Panc1 (cell line): ENCODE data around the gene GABRR2. TPM values are rescaled to one million over a fixed set of nuclear protein-coding genes. Genes with fewer than 3 reads are reported as not detected.

ENCODE experiments used
- ATAC-seq: fragments of 200-7000 bp; cut with Tn5 transposase; 2 replicates; pipeline ENCODE4 v1.9.1; 2020; ENCODE audit warnings: mild to moderate bottlenecking, moderate library complexity
- BruUV-seq: library from RNA; stranded (reverse); fragments of 400-500 nt; replicated peaks from 2 replicates; lab custom pipeline; 2021; lab: Mats Ljungman, UMichigan
- CTCF ChIA-PET: fragments of 300-600 bp; sonication (Branson Sonifier 250); formaldehyde crosslinking; loops from one replicate; lab custom pipeline; 2022; ENCODE audit warnings: antibody characterized with exemption; lab: Charles Lee
- POLR2A ChIA-PET: fragments of 300-600 bp; sonication (Branson Sonifier 250); formaldehyde crosslinking; loops from one replicate; lab custom pipeline; 2022; ENCODE audit warnings: antibody characterized with exemption; lab: Charles Lee
- DNase-seq: peaks from one replicate; pipeline ENCODE4 v3.0.0-alpha.2; 2010; ENCODE audit warnings: low read depth, low spot score
- H3K27ac ChIP-seq: 2 replicates; pipeline ENCODE4 v1.5.1; 2011; ENCODE audit warnings: mild to moderate bottlenecking, low read length, inconsistent platforms
- H3K27me3 ChIP-seq: fragments of 200-500 bp; sonication (Bioruptor generic); 2 replicates; pipeline ENCODE4 v1.6.0; 2014; ENCODE audit warnings: low read length, inconsistent platforms; ENCODE audit not compliant: control insufficient read depth, insufficient read depth
- H3K36me3 ChIP-seq: fragments of 200-500 bp; sonication (Bioruptor generic); 2 replicates; pipeline ENCODE4 v1.5.1; 2014; ENCODE audit warnings: inconsistent platforms, mild to moderate bottlenecking, low read length, moderate library complexity; ENCODE audit not compliant: control insufficient read depth, insufficient read depth
- H3K4me1 ChIP-seq: 2 replicates; pipeline ENCODE4 v1.5.1; 2011; ENCODE audit warnings: inconsistent platforms, mild to moderate bottlenecking, low read length, moderate library complexity; ENCODE audit not compliant: control insufficient read depth, insufficient read depth
- H3K4me3 ChIP-seq, 2 experiments: 2 replicates each; pipeline ENCODE4 v1.5.1; 2011 to 2012; ENCODE audit warnings: low read depth in 2 of 2, low read length in 2 of 2, mild to moderate bottlenecking in 2 of 2, inconsistent platforms in 1 of 2, moderate library complexity in 1 of 2
- H3K9me3 ChIP-seq: fragments of 200-500 bp; sonication (Bioruptor generic); 2 replicates; pipeline ENCODE4 v1.5.1; 2014; ENCODE audit warnings: low read depth, mild to moderate bottlenecking, inconsistent platforms, low read length, moderate library complexity; ENCODE audit not compliant: control insufficient read depth, insufficient read depth
- POLR2AphosphoS5 ChIP-seq: IDR thresholded peaks from 2 replicates; pipeline ENCODE4 v1.6.1; 2012; ENCODE audit warnings: mild to moderate bottlenecking, low read depth, low read length, moderate library complexity
- SIN3A ChIP-seq: IDR thresholded peaks from 2 replicates; pipeline ENCODE4 v1.6.1; 2012; ENCODE audit warnings: low read depth, mild to moderate bottlenecking, low read length, moderate library complexity, borderline replicate concordance; ENCODE audit not compliant: insufficient read depth
- TCF7L2 ChIP-seq: IDR thresholded peaks from 2 replicates; pipeline ENCODE4 v1.6.1; 2011; ENCODE audit warnings: mild to moderate bottlenecking, low read depth, low read length, inconsistent platforms
- in situ Hi-C: cut with HindIII; loops from 2 replicates; pipeline ENCODE4 v1.10.0; 2016; ENCODE audit warnings: low sequenced_read_pairs, low pct_unique_long_range_greater_than_20kb
- intact Hi-C: fragments of 100-400 bp; cut with micrococcal nuclease; formaldehyde crosslinking; loops from one replicate; pipeline ENCODE4 v1.10.0; 2022; ENCODE audit not compliant: unreplicated experiment
- total RNA-seq: library from RNA; stranded (reverse); gene quantifications from one replicate; pipeline ENCODE4 v1.2.1, GENCODE V29; 2021; ENCODE audit not compliant: unreplicated experiment
- TF ChIP-seq, protein P1 (sequence below), 2 experiments: IDR thresholded peaks; 2 replicates each; pipeline ENCODE4 v1.6.1; 2011 to 2012; ENCODE audit warnings: low read depth in 2 of 2, control low read depth in 1 of 2, low read length in 1 of 2, mild to moderate bottlenecking in 1 of 2, moderate library complexity in 1 of 2; ENCODE audit not compliant: insufficient read depth in 1 of 2
- TF ChIP-seq, protein P2 (sequence below): fragments of 450-650 bp; IDR thresholded peaks from 2 replicates; pipeline ENCODE4 v1.5.1; 2017; ENCODE audit warnings: mild to moderate bottlenecking

Gene GABRR2
- total RNA-seq, 1 experiment from 2014 or later: 0.18 TPM

DNA sequence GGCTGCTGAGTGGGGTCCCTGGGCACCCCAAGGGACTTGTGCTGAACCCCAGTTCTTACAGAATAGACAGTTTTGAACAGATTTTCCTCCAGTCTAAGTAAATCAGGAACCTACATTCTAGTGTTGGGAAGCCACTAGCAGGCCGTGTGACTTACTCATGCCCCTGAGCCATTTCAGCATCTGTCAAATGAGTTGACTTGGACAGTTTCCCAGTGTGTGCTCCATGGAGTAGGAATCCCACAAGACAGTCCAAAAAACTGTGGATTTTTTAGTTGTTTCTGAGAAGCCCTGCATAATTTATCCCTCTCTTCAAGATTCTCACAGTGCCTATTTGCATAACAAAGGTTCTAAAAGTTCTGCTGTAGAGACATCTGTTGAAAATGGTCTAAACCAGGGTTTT is 2.1 kb downstream of the GABRR2 start:
- H3K4me3 ChIP-seq: no peak overlapping the region
- intact Hi-C loops: loop anchor here (5.0 kb wide), 1 partner anchor 54 kb away; no protein-coding TSS in a partner anchor
- no peaks in the 10 kb centered on the region for H3K27me3 ChIP-seq
- no TSS peak for BruUV-seq
- no peaks in the 10 kb centered on the region for H3K36me3 ChIP-seq
- H3K9me3 ChIP-seq: no peaks in the 10 kb centered on the region
- ATAC-seq (0 out of 2 replicates have a peak, but pooled peaks have one; percentile 48), DNase-seq (no peak)
- in situ Hi-C loops: no loop called here
- TF ChIP-seq, protein P1, sequence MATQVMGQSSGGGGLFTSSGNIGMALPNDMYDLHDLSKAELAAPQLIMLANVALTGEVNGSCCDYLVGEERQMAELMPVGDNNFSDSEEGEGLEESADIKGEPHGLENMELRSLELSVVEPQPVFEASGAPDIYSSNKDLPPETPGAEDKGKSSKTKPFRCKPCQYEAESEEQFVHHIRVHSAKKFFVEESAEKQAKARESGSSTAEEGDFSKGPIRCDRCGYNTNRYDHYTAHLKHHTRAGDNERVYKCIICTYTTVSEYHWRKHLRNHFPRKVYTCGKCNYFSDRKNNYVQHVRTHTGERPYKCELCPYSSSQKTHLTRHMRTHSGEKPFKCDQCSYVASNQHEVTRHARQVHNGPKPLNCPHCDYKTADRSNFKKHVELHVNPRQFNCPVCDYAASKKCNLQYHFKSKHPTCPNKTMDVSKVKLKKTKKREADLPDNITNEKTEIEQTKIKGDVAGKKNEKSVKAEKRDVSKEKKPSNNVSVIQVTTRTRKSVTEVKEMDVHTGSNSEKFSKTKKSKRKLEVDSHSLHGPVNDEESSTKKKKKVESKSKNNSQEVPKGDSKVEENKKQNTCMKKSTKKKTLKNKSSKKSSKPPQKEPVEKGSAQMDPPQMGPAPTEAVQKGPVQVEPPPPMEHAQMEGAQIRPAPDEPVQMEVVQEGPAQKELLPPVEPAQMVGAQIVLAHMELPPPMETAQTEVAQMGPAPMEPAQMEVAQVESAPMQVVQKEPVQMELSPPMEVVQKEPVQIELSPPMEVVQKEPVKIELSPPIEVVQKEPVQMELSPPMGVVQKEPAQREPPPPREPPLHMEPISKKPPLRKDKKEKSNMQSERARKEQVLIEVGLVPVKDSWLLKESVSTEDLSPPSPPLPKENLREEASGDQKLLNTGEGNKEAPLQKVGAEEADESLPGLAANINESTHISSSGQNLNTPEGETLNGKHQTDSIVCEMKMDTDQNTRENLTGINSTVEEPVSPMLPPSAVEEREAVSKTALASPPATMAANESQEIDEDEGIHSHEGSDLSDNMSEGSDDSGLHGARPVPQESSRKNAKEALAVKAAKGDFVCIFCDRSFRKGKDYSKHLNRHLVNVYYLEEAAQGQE (IDR thresholded peaks at IDR 0.05; ENCODE audit: insufficient read depth in 1 of 2, low read depth in 2 of 2, low read length in 1 of 2): no peak
- no peak for TF ChIP-seq TCF7L2
- TF ChIP-seq, protein P2, sequence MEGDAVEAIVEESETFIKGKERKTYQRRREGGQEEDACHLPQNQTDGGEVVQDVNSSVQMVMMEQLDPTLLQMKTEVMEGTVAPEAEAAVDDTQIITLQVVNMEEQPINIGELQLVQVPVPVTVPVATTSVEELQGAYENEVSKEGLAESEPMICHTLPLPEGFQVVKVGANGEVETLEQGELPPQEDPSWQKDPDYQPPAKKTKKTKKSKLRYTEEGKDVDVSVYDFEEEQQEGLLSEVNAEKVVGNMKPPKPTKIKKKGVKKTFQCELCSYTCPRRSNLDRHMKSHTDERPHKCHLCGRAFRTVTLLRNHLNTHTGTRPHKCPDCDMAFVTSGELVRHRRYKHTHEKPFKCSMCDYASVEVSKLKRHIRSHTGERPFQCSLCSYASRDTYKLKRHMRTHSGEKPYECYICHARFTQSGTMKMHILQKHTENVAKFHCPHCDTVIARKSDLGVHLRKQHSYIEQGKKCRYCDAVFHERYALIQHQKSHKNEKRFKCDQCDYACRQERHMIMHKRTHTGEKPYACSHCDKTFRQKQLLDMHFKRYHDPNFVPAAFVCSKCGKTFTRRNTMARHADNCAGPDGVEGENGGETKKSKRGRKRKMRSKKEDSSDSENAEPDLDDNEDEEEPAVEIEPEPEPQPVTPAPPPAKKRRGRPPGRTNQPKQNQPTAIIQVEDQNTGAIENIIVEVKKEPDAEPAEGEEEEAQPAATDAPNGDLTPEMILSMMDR: no peak
- TF ChIP-seq SIN3A: no peak
- no peak for TF ChIP-seq POLR2AphosphoS5
- ChIA-PET CTCF (no interaction called here), POLR2A (no interaction called here)
- no peaks in the 10 kb centered on the region; the same call in none of the 2 replicates for H3K4me1 ChIP-seq
- H3K27ac ChIP-seq: no peak overlapping the region

DNA sequence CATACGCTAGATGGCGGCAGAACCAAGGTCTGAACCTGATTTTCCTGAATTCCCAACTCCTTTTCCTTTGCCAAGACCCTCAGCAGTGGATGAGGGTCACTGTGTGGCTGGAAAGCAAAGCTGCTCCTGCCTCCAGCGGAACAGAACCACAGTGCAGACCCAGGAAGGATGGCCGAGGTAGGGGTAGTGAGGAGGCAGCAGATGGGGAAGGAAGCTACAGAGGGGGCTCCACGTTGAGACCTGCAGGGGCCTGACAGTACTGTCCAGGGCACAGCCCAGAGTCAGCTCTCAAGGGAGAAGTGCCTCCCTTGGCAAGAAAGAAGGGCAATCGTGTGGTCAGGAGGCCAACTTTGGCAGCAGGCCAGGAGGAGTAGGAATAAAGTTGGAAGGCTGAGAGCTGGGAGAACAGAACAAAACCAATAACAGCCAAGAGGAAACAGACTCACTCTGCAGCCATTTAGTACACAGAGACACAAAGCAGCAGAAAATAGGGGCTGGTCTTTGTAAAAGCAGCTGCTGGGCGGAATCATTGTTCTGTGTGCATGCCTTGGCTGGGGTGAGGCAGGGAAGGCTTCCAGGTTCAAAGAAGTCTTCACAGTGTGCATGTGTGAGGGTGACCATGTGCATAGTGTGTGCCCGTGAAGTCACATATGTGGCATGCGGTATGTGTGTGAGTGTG is 3.1 kb downstream of the GABRR2 start:
- DNase-seq (no peak), ATAC-seq (peak; percentile 37)
- Histone ChIP-seq H3K27ac (no peak overlapping the region), H3K9me3 (no peaks in the 10 kb centered on the region), H3K27me3 (no peaks in the 10 kb centered on the region), H3K4me3 (no peak overlapping the region), H3K4me1 (no peaks in the 10 kb centered on the region; the same call in none of the 2 replicates), H3K36me3 (no peaks in the 10 kb centered on the region)
- ChIA-PET POLR2A (no interaction called here), CTCF (interaction anchor here (0.6 to 0.7 kb wide), 2 partner anchors 14 to 43 kb away, joined by 3 read pairs; no protein-coding TSS in a partner anchor)
- in situ Hi-C loops (no loop called here), intact Hi-C loops (loop anchor here (5.0 kb wide), 1 partner anchor 55 kb away; no protein-coding TSS in a partner anchor)
- TF ChIP-seq TCF7L2: no peak
- TF ChIP-seq, protein P2: peak; percentile 80
- no TSS peak for BruUV-seq
